A673 (cell line): Measurements from ENCODE around the gene RBBP5.

Source experiments
- CTCF ChIP-seq: fragments of 300-800, 200-600 bp; sonication (generic); conservative IDR thresholded peaks from 2 replicates; pipeline ENCODE4 v1.5.1; 2017; ENCODE audit warnings: low read depth, mild to moderate bottlenecking, antibody characterized with exemption, low read length, moderate library complexity, mixed read lengths
- EZH2 ChIP-seq: fragments of 200-600 bp; sonication (generic); IDR thresholded peaks from 2 replicates; pipeline ENCODE4 v1.6.1; 2017; ENCODE audit warnings: borderline replicate concordance, low read depth, mild to moderate bottlenecking, mixed read lengths, antibody characterized with exemption, low read length; ENCODE audit not compliant: poor library complexity, severe bottlenecking

GRCh38 chr1:205102404-205102803 lies 19.4 kb downstream of the RBBP5 start:
- no peak for TF ChIP-seq CTCF
- TF ChIP-seq EZH2 = no peak
